Measurements from ENCODE around the gene CEMP1. TPM values are rescaled to one million over a fixed set of nuclear protein-coding genes. Genes with fewer than 3 reads are reported as not detected.
A peak's percentile ranks its signal among the peaks of the same experiment; 100 is the strongest.
"Not testable (repeated sequence)": the region's sequence is repeated elsewhere in the genome, so short reads cannot be mapped to it uniquely, and the experiment has no call there.

CEMP1 gene
- total RNA-seq, 2 donors from 2014 or later: 0.53 to 0.54 TPM

GRCh38 chr16:2554709-2555425, 23.7 kb upstream of the CEMP1 start:
- intact Hi-C loops (cut with DNase I); DNase-seq; H3K4me3 ChIP-seq; H3K36me3 ChIP-seq; H3K4me1 ChIP-seq; H3K9ac ChIP-seq (ENCODE audit: low read depth in 2 of 2, low read length in 2 of 2); H3K27ac ChIP-seq; H3K9me3 ChIP-seq; H3K27me3 ChIP-seq: not testable (repeated sequence)

- H3K4me3 ChIP-seq; H3K36me3 ChIP-seq; DNase-seq; H3K9me3 ChIP-seq; H3K4me1 ChIP-seq; H3K27ac ChIP-seq; H3K27me3 ChIP-seq; intact Hi-C loops (cut with DNase I); H3K9ac ChIP-seq (ENCODE audit: low read depth in 2 of 2, low read length in 2 of 2): not testable (repeated sequence)
Measured at GRCh38 chr16:2551420-2551889, 20.2 kb upstream of the CEMP1 start.

GRCh38 chr16:2550283-2550878, 19.2 kb upstream of the CEMP1 start:
- H3K9me3 ChIP-seq; DNase-seq; H3K36me3 ChIP-seq; H3K4me3 ChIP-seq; H3K27ac ChIP-seq; H3K27me3 ChIP-seq; intact Hi-C loops (cut with DNase I); H3K9ac ChIP-seq (ENCODE audit: low read depth in 2 of 2, low read length in 2 of 2); H3K4me1 ChIP-seq: not testable (repeated sequence)

- peaks cover 15% of the 10 kb centered on the region for H3K4me1 ChIP-seq
- H3K27me3 ChIP-seq; H3K9ac ChIP-seq (ENCODE audit: low read depth in 2 of 2, low read length in 2 of 2); H3K36me3 ChIP-seq; intact Hi-C loops (cut with DNase I); H3K27ac ChIP-seq; H3K4me3 ChIP-seq; H3K9me3 ChIP-seq; DNase-seq: not testable (repeated sequence)
Measured at GRCh38 chr16:2543771-2544170, 12.6 kb upstream of the CEMP1 start.

GRCh38 chr16:2541409-2541808, 10.2 kb upstream of the CEMP1 start:
- H3K27ac ChIP-seq; H3K36me3 ChIP-seq; H3K27me3 ChIP-seq; H3K4me3 ChIP-seq; intact Hi-C loops (cut with DNase I); H3K9me3 ChIP-seq: not testable (repeated sequence)
- DNase-seq: peak; percentile 64
- H3K9ac ChIP-seq (ENCODE audit: low read depth in 2 of 2, low read length in 2 of 2): peak overlapping the region in 1 of 2 donors; percentile 34
- H3K4me1 ChIP-seq: peaks cover 21% of the 10 kb centered on the region

GRCh38 chr16:2540912-2541311, 9.7 kb upstream of the CEMP1 start:
- intact Hi-C loops (cut with DNase I); H3K9me3 ChIP-seq; H3K36me3 ChIP-seq; H3K27ac ChIP-seq; H3K27me3 ChIP-seq; H3K4me3 ChIP-seq; DNase-seq: not testable (repeated sequence)
- H3K9ac ChIP-seq (ENCODE audit: low read depth in 2 of 2, low read length in 2 of 2): peak overlapping the region in 1 of 2 donors; percentile 34
- H3K4me1 ChIP-seq: peaks cover 25% of the 10 kb centered on the region

- intact Hi-C loops (cut with DNase I); H3K9ac ChIP-seq (ENCODE audit: low read depth in 2 of 2, low read length in 2 of 2); H3K27ac ChIP-seq; H3K27me3 ChIP-seq; H3K9me3 ChIP-seq; H3K4me3 ChIP-seq; H3K36me3 ChIP-seq: not testable (repeated sequence)
- DNase-seq: peak; percentile 31
- TF ChIP-seq CTCF (IDR thresholded peaks at IDR 0.05): peak; percentile 15
- H3K4me1 ChIP-seq: peaks cover 25% of the 10 kb centered on the region
Measured at GRCh38 chr16:2539845-2540458, 8.7 kb upstream of the CEMP1 start.

- intact Hi-C loops (cut with DNase I); H3K9ac ChIP-seq (ENCODE audit: low read depth in 2 of 2, low read length in 2 of 2); H3K36me3 ChIP-seq; H3K9me3 ChIP-seq; H3K27ac ChIP-seq; DNase-seq; H3K27me3 ChIP-seq: not testable (repeated sequence)
- H3K4me1 ChIP-seq: peaks cover 25% of the 10 kb centered on the region
- peak overlapping the region; percentile 37 for H3K4me3 ChIP-seq
Measured at GRCh38 chr16:2539192-2539844, 8.1 kb upstream of the CEMP1 start.
